ENCODE measurements around the gene CMC2.

Gene CMC2

DNA sequence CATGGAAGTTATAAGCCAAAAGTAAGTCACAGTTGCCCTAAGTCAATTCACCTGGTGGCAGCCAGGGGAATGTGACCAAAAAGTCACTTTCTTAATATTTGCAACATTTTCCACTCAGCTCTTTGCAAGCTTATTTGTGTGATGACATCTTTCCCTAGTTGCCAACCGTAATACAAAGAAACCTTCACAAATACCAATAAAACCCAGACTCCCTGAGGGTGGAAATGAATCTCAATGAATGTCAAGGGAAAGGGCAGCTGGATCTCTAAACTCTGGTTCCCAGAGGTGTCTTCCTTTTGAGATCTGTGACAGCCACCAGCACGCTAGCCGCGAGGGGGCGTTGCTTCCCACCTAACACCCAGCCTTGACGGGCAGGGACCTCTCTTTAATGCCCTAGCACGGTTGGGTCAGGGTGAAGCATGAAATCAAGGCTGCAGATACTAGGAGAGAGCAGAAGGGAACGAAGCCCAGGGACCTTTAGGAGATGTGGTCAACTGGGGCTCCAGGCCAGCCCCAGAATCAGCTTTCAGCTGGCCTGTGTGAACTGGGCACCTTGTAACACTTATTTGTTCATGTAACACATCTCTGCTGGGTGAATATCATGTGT lies 82.2 kb downstream of the CMC2 start:
- peak; percentile 1 for DNase-seq (ENCODE audit: low spot score)

DNA sequence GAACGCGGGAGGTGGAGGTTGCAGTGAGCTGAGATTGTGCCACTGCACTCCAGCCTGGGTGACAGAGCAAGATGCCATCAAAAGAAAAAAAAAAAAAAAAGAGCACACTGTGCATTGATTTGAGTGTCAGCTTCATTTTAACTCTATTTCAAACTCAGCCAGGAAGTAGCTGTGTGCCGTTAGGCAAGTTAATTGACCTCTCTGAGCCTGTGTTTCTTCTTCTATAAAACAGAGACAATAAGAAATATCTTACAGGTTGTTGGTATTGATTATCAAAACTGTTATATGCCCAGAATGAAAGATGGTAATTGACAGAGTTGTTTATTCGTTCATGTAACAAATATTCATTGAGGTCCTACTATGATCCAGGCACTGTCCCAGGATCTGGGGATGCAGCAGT lies 83.3 kb downstream of the CMC2 start:
- DNase-seq (ENCODE audit: low spot score): no peak

Data from CD4-positive, alpha-beta T cell treated with Interleukin-6 at 100 ng/mL for 8 hours (primary cell).